Spinal cord (tissue), 10 donors: ENCODE results near the gene STAG3. TPM values are rescaled to one million over a fixed set of nuclear protein-coding genes. Genes with fewer than 3 reads are reported as not detected.
A peak's percentile ranks its signal among the peaks of the same experiment; 100 is the strongest.
"Not testable (repeated sequence)": the region's sequence is repeated elsewhere in the genome, so short reads cannot be mapped to it uniquely, and the experiment has no call there.

Experiments
- DNase-seq, 6 donors: peaks; one replicate each; pipeline versions ENCODE4 v3.0.0 to v3.0.0-alpha.2; 2013 to 2015; ENCODE audit warnings: low spot score in 6 of 6, low read depth in 4 of 6
- H3K27ac ChIP-seq: one replicate; pipeline ENCODE4 v1.5.1; 2013; ENCODE audit warnings: low read depth, low read length, control low read depth
- H3K27me3 ChIP-seq: one replicate; pipeline ENCODE4 v1.6.1; 2013; ENCODE audit warnings: low read length; ENCODE audit not compliant: control insufficient read depth, insufficient read depth
- H3K36me3 ChIP-seq: one replicate; pipeline ENCODE4 v1.6.1; 2013; ENCODE audit warnings: low read length; ENCODE audit not compliant: control insufficient read depth, insufficient read depth
- H3K4me1 ChIP-seq: one replicate; pipeline ENCODE4 v1.6.1; 2013; ENCODE audit warnings: low read length; ENCODE audit not compliant: control insufficient read depth, insufficient read depth
- H3K4me3 ChIP-seq: one replicate; pipeline ENCODE4 v1.5.1; 2013; ENCODE audit warnings: low read depth, low read length, control low read depth
- H3K9me3 ChIP-seq: one replicate; pipeline ENCODE4 v1.6.1; 2013; ENCODE audit warnings: low read length; ENCODE audit not compliant: control insufficient read depth, insufficient read depth
- WGBS: methylation state at CpG from one replicate; pipeline ENCODE4 v1.1.5; 2013; ENCODE audit warnings: missing lambda C conversion rate; ENCODE audit not compliant: insufficient coverage; 5-methylcytosine and 5-hydroxymethylcytosine counted together
- long read RNA-seq, 4 donors: transcript quantifications; one replicate each; lab custom pipeline, GENCODE V29; 2026
- polyA plus RNA-seq, 2 donors: library from polyadenylated mRNA; unstranded; fragments of 120-200 nt; gene quantifications; one replicate each; pipeline ENCODE4 v1.2.1, GENCODE V29; 2013; ENCODE audit not compliant: insufficient read length in 2 of 2
- total RNA-seq, 2 donors: library from RNA; depleted of rRNA in 1 of 2; stranded (reverse); fragments of 120-200 nt in 1 of 2; fragments of >200 nt in 1 of 2; gene quantifications; one replicate each; pipeline versions ENCODE4 v1.2.3 to v1.2.4, GENCODE V29; 2013 to 2014
- donor health status: healthy.

STAG3 gene, protein sequence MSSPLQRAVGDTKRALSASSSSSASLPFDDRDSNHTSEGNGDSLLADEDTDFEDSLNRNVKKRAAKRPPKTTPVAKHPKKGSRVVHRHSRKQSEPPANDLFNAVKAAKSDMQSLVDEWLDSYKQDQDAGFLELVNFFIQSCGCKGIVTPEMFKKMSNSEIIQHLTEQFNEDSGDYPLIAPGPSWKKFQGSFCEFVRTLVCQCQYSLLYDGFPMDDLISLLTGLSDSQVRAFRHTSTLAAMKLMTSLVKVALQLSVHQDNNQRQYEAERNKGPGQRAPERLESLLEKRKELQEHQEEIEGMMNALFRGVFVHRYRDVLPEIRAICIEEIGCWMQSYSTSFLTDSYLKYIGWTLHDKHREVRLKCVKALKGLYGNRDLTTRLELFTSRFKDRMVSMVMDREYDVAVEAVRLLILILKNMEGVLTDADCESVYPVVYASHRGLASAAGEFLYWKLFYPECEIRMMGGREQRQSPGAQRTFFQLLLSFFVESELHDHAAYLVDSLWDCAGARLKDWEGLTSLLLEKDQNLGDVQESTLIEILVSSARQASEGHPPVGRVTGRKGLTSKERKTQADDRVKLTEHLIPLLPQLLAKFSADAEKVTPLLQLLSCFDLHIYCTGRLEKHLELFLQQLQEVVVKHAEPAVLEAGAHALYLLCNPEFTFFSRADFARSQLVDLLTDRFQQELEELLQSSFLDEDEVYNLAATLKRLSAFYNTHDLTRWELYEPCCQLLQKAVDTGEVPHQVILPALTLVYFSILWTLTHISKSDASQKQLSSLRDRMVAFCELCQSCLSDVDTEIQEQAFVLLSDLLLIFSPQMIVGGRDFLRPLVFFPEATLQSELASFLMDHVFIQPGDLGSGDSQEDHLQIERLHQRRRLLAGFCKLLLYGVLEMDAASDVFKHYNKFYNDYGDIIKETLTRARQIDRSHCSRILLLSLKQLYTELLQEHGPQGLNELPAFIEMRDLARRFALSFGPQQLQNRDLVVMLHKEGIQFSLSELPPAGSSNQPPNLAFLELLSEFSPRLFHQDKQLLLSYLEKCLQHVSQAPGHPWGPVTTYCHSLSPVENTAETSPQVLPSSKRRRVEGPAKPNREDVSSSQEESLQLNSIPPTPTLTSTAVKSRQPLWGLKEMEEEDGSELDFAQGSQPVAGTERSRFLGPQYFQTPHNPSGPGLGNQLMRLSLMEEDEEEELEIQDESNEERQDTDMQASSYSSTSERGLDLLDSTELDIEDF
- 1 to 10 TPM; 2.1 to 2.3 TPM for total RNA-seq
- 10 to 100 TPM; 33.9 to 67.6 TPM for polyA plus RNA-seq
- long read RNA-seq, donor 1, partial matches to known transcripts, result 34 of 50 reads
- long read RNA-seq, donor 1, other reads (novel, unspliced or antisense), result 16 of 50 reads
- long read RNA-seq, donor 2, partial matches to known transcripts, result 5 of 11 reads
- long read RNA-seq, donor 2, other reads (novel, unspliced or antisense), result 5 of 11 reads
- long read RNA-seq, donor 3, result 0 reads
- long read RNA-seq, donor 4, partial matches to known transcripts, result 6 of 6 reads
- long read RNA-seq, donor 4, other reads (novel, unspliced or antisense), result 0 of 6 reads

DNA sequence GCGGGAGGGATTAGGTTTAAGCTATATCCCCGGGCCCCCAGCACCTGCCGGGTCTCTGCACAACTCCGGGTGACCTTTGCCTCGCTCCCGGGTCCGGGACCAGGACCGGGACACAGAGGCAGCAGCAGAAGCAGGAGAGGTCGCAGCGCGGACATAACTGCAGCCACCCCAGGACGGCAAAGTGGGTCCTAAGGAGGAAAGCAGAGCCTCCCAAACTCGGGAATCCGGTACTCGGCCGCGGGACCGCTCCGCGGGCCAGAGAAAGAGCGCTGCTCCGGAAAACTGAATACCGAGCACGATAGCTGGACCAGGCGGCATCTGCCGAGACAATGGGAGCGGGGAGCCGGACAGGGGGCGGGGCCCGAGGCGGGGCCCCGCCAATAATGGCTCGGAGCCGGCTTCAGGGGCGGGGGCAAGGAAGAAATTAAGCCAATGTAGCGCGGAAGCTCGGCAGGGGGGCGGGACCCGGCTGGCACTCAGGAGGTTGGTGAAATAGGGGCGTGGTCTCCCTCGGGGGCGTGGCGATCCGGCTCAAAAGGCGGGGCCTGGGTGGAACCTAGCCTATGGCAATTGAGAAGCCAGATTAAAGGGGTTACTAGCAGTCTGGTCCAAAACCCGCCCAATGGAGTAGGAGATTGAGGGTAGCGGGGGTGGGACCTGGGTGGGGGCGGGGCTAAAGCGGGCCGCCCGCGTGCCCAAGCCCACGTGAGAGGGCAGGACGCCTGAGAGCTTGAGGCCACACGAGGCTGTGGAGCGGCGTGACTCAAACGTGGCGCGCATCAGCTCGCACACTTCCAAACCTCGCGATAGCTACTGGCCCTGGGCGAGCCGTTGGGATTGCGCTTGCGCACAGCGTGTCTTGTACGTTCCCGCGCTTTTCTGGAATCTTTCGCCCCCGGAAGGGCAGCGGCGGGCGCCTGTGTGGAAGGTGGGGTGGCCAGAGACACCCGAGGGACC lies at the start of gene STAG3, which contains the start of gene GPC2:
TSS of gene STAG3 (plus strand) at position 874 of the 957 bp plus-strand sequence. CDS start 2,639 bp downstream, outside the sequence.
TSS of gene GPC2 (minus strand) at position 337 of the 957 bp plus-strand sequence. CDS start at position 155, 182 bp downstream.
- Histone ChIP-seq H3K36me3 (peaks cover 19% of the 10 kb centered on the region), H3K27ac (peak within 1 kb of the TSS; percentile 33), H3K27me3 (no peaks in the 10 kb centered on the region), H3K4me1 (peaks cover 25% of the 10 kb centered on the region), H3K4me3 (peak within 1 kb of the TSS; percentile 87), H3K9me3 (no peaks in the 10 kb centered on the region)
- WGBS, result 2% methylated on average over 76 of the region's 78 CpGs
- peak; percentile 83 to 100 (median 93) for DNase-seq

- 57% methylated on average over 1 of the region's 1 CpG for WGBS
- peaks cover 9% of the 10 kb centered on the region for H3K36me3 ChIP-seq
- H3K27me3 ChIP-seq, result no peaks in the 10 kb centered on the region
- peaks cover 36% of the 10 kb centered on the region for H3K4me1 ChIP-seq
- no peaks in the 10 kb centered on the region for H3K9me3 ChIP-seq
- no peak for DNase-seq
- no peak overlapping the region for H3K4me3 ChIP-seq
- peak overlapping the region; percentile 2 for H3K27ac ChIP-seq
Observed at GRCh38 chr7:100128637-100128963, 49.1 kb upstream of the STAG3 start.

GRCh38 chr7:100130220-100130607 lies 47.5 kb upstream of the STAG3 start:
- not testable (repeated sequence) for H3K9me3 ChIP-seq, H3K4me3 ChIP-seq, H3K36me3 ChIP-seq, H3K27ac ChIP-seq, DNase-seq, H3K27me3 ChIP-seq
- WGBS, result 100% methylated on average over 1 of the region's 1 CpG
- peaks cover 36% of the 10 kb centered on the region for H3K4me1 ChIP-seq

GRCh38 chr7:100130608-100131453 lies 46.9 kb upstream of the STAG3 start:
- 10% methylated on average over 24 of the region's 24 CpGs for WGBS
- Histone ChIP-seq H3K27me3 (no peaks in the 10 kb centered on the region), H3K4me3 (no peak overlapping the region), H3K4me1 (peaks cover 31% of the 10 kb centered on the region), H3K27ac (no peak overlapping the region), H3K36me3 (no peaks in the 10 kb centered on the region), H3K9me3 (no peaks in the 10 kb centered on the region)
- peak in 3 of 6 donors; percentile 39 to 89 (median 81) for DNase-seq

- no peaks in the 10 kb centered on the region for H3K36me3 ChIP-seq
- no peaks in the 10 kb centered on the region for H3K9me3 ChIP-seq
- H3K27ac ChIP-seq, result no peak overlapping the region
- no CpG with 5 or more reads among the region's 7 CpGs for WGBS
- peaks cover 20% of the 10 kb centered on the region for H3K4me1 ChIP-seq
- H3K27me3 ChIP-seq, result no peaks in the 10 kb centered on the region
- no peak for DNase-seq
- H3K4me3 ChIP-seq, result no peak overlapping the region
Observed at GRCh38 chr7:100132126-100132525, 45.6 kb upstream of the STAG3 start.

- Histone ChIP-seq H3K4me3 (no peak overlapping the region), H3K9me3 (no peaks in the 10 kb centered on the region), H3K36me3 (no peaks in the 10 kb centered on the region), H3K27ac (peak overlapping the region; percentile 7), H3K27me3 (no peaks in the 10 kb centered on the region), H3K4me1 (peaks cover 20% of the 10 kb centered on the region)
- peak in 3 of 6 donors; percentile 33 to 76 (median 47) for DNase-seq
- 7% methylated on average over 2 of the region's 3 CpGs for WGBS
Observed at GRCh38 chr7:100132697-100133151, 45.0 kb upstream of the STAG3 start.

- WGBS, result 87% methylated on average over 6 of the region's 13 CpGs
- Histone ChIP-seq H3K4me3 (no peak overlapping the region), H3K36me3 (no peaks in the 10 kb centered on the region), H3K4me1 (no peaks in the 10 kb centered on the region), H3K27me3 (no peaks in the 10 kb centered on the region), H3K27ac (no peak overlapping the region), H3K9me3 (no peaks in the 10 kb centered on the region)
- DNase-seq, result no peak
Observed at GRCh38 chr7:100137851-100138760, 39.6 kb upstream of the STAG3 start.
